Measurements from ENCODE around the gene FGF11. TPM values are rescaled to one million over a fixed set of nuclear protein-coding genes. Genes with fewer than 3 reads are reported as not detected.
A peak's percentile ranks its signal among the peaks of the same experiment; 100 is the strongest.

FGF11 gene
- total RNA-seq, 4 donors from 2014 or later = 1.2 to 7.4 (median 4.1) TPM

GRCh38 chr17:7431231-7431630, 8.1 kb upstream of the FGF11 start:
- Histone ChIP-seq H3K36me3 (no peaks in the 10 kb centered on the region), H3K9me3 (no peaks in the 10 kb centered on the region), H3K4me1 (peaks cover 10 to 12% of the 10 kb centered on the region in 2 donors), H3K27me3 (no peaks in the 10 kb centered on the region), H3K27ac (no peak overlapping the region), H3K4me3 (no peak overlapping the region)
- no peak for DNase-seq
- TF ChIP-seq POLR2A (IDR thresholded peaks at IDR 0.05) (no peak), CTCF (IDR thresholded peaks at IDR 0.05 in 4 of 5, conservative IDR thresholded peaks at IDR 0.05 in 1 of 5) (no peak)
- intact Hi-C loops (cut with DNase I; ENCODE audit: low total_unique reads) = no loop called here
- ATAC-seq = no peak
- in situ Hi-C loops (cut with MboI; ENCODE audit: low sequenced_read_pairs in 4 of 4) = loop anchor here in 1 of 4 donors (25.0 kb wide), 1 partner anchor 131 kb away; the partner anchor contains the start of genes SENP3 and TNFSF13

- in situ Hi-C loops (cut with MboI; ENCODE audit: low sequenced_read_pairs in 4 of 4) (loop anchor here in 1 of 4 donors (25.0 kb wide), 1 partner anchor 130 kb away; the partner anchor contains the start of genes SENP3 and TNFSF13), intact Hi-C loops (cut with DNase I; ENCODE audit: low total_unique reads) (no loop called here)
- no peaks in the 10 kb centered on the region for H3K9me3 ChIP-seq
- H3K36me3 ChIP-seq = no peaks in the 10 kb centered on the region
- no peaks in the 10 kb centered on the region for H3K27me3 ChIP-seq
- DNase-seq = no peak
- H3K4me3 ChIP-seq = no peak overlapping the region
- no peak for ATAC-seq
- peaks cover 17 to 20% of the 10 kb centered on the region in 2 donors for H3K4me1 ChIP-seq
- H3K27ac ChIP-seq = no peak overlapping the region
- no peak for TF ChIP-seq CTCF (IDR thresholded peaks at IDR 0.05 in 4 of 5, conservative IDR thresholded peaks at IDR 0.05 in 1 of 5)
- TF ChIP-seq POLR2A (IDR thresholded peaks at IDR 0.05) = no peak
These were observed 7.0 kb upstream of the FGF11 start for GRCh38 chr17:7432296-7432695.

- ATAC-seq (no peak), DNase-seq (peak in 1 of 2 donors; percentile 41)
- Histone ChIP-seq H3K4me1 (peaks cover 35 to 52% of the 10 kb centered on the region in 2 donors), H3K27me3 (peaks cover 0 to 4% (median 0%) of the 10 kb centered on the region in 3 donors), H3K4me3 (peak overlapping the region; percentile 53 to 63 (median 58)), H3K36me3 (no peaks in the 10 kb centered on the region), H3K27ac (peak overlapping the region; percentile 80 to 100 (median 94)), H3K9me3 (no peaks in the 10 kb centered on the region)
- intact Hi-C loops (cut with DNase I; ENCODE audit: low total_unique reads) = loop anchor here (1.0 to 2.0 kb wide), 4 partner anchors 32 to 83 kb away; partner anchors contain the start of genes KCTD11, PLSCR3, POLR2A and TMEM256
- TF ChIP-seq CTCF (IDR thresholded peaks at IDR 0.05 in 4 of 5, conservative IDR thresholded peaks at IDR 0.05 in 1 of 5) (no peak), POLR2A (IDR thresholded peaks at IDR 0.05) (peak in 1 of 2 donors; percentile 4)
- in situ Hi-C loops (cut with MboI; ENCODE audit: low sequenced_read_pairs in 4 of 4) = loop anchor here in 2 of 4 donors (5.0 to 25.0 kb wide), 2 partner anchors 51 to 126 kb away; partner anchors contain the start of genes SENP3 (in 1 of the 2) and TNFSF13 (in 1 of the 2)
These were observed 3.4 kb upstream of the FGF11 start for GRCh38 chr17:7435676-7436555.

- DNase-seq = peak; percentile 66 to 85
- intact Hi-C loops (cut with DNase I; ENCODE audit: low total_unique reads) = loop anchor here (1.0 to 2.0 kb wide), 2 partner anchors 84 to 125 kb away; partner anchors contain the start of genes KCTD11 and SENP3
- H3K27ac ChIP-seq = peak overlapping the region; percentile 80 to 100 (median 94)
- H3K4me1 ChIP-seq = peaks cover 35 to 57% of the 10 kb centered on the region in 2 donors
- H3K4me3 ChIP-seq = peak overlapping the region; percentile 53 to 63 (median 58)
- TF ChIP-seq POLR2A (IDR thresholded peaks at IDR 0.05) (peak; percentile 14 to 25), CTCF (IDR thresholded peaks at IDR 0.05 in 4 of 5, conservative IDR thresholded peaks at IDR 0.05 in 1 of 5) (peak; percentile 75 to 96 (median 87))
- in situ Hi-C loops (cut with MboI; ENCODE audit: low sequenced_read_pairs in 4 of 4) = loop anchor here in 2 of 4 donors (5.0 to 25.0 kb wide), 2 partner anchors 51 to 126 kb away; partner anchors contain the start of genes SENP3 (in 1 of the 2) and TNFSF13 (in 1 of the 2)
- ATAC-seq = peak; percentile 40 to 59
- no peaks in the 10 kb centered on the region for H3K36me3 ChIP-seq
- peaks cover 0 to 4% (median 0%) of the 10 kb centered on the region in 3 donors for H3K27me3 ChIP-seq
- no peaks in the 10 kb centered on the region for H3K9me3 ChIP-seq
These were observed 2.5 kb upstream of the FGF11 start for GRCh38 chr17:7436556-7437368.

Data from gastrocnemius medialis (tissue), 4 donors.